Natural killer cell (primary cell): ENCODE measurements around the gene PLIN4. TPM values are rescaled to one million over a fixed set of nuclear protein-coding genes. Genes with fewer than 3 reads are reported as not detected.

Experiments used
- ATAC-seq, 3 donors: fragments of 150-1000 bp in 2 of 3; fragments of 200-7000 bp in 1 of 3; cut with Tn5 transposase; 1 replicate in 1 of 3; 2 replicates in 2 of 3; pipeline ENCODE4 v1.10.0; 2021; ENCODE audit warnings: mild to moderate bottlenecking in 2 of 3, moderate library complexity in 2 of 3
- DNase-seq, 2 donors: peaks; one replicate each; pipeline versions ENCODE4 v3.0.0 to v3.0.0-alpha.2; 2013 to 2021; ENCODE audit warnings: mixed read lengths in 1 of 2
- H3K27ac ChIP-seq: one replicate; pipeline ENCODE4 v1.5.1; 2013; ENCODE audit warnings: mild to moderate bottlenecking, low read length
- H3K27me3 ChIP-seq: one replicate; pipeline ENCODE4 v1.6.1; 2013; ENCODE audit warnings: low read length; ENCODE audit not compliant: control insufficient read depth, insufficient read depth
- H3K36me3 ChIP-seq: one replicate; pipeline ENCODE4 v1.6.1; 2013; ENCODE audit warnings: low read length; ENCODE audit not compliant: control insufficient read depth, insufficient read depth
- H3K4me1 ChIP-seq: one replicate; pipeline ENCODE4 v1.6.1; 2013; ENCODE audit warnings: low read length; ENCODE audit not compliant: control insufficient read depth, insufficient read depth
- H3K4me3 ChIP-seq: one replicate; pipeline ENCODE4 v1.5.1; 2013; ENCODE audit warnings: low read length
- H3K9me3 ChIP-seq: one replicate; pipeline ENCODE4 v1.6.1; 2013; ENCODE audit warnings: low read length; ENCODE audit not compliant: control insufficient read depth, insufficient read depth
- H3K27ac Mint-ChIP-seq, 2 donors: one replicate each; pipeline ENCODE4 v1.8.0; 2022; ENCODE audit warnings: mild to moderate bottlenecking in 2 of 2, mixed read lengths in 2 of 2, moderate library complexity in 1 of 2
- H3K27me3 Mint-ChIP-seq, 2 donors: one replicate each; pipeline ENCODE4 v1.8.0; 2022; ENCODE audit warnings: low read depth in 2 of 2, mixed read lengths in 2 of 2
- H3K36me3 Mint-ChIP-seq: one replicate; pipeline ENCODE4 v1.8.0; 2022; ENCODE audit warnings: mixed read lengths
- H3K4me1 Mint-ChIP-seq, 2 donors: one replicate each; pipeline ENCODE4 v1.8.0; 2022; ENCODE audit warnings: mixed read lengths in 2 of 2
- H3K4me3 Mint-ChIP-seq: one replicate; pipeline ENCODE4 v1.8.0; 2022; ENCODE audit warnings: mild to moderate bottlenecking, moderate library complexity, mixed read lengths
- H3K9me3 Mint-ChIP-seq, 2 donors: one replicate each; pipeline ENCODE4 v1.8.0; 2022; ENCODE audit warnings: mixed read lengths in 2 of 2
- CTCF ChIP-seq: fragments of 200-600 bp; IDR thresholded peaks from one replicate; pipeline ENCODE4 v1.8.0; 2022; ENCODE audit warnings: antibody characterized with exemption
- WGBS: methylation state at CpG from one replicate; pipeline ENCODE4 v1.1.7; 2013; ENCODE audit warnings: missing lambda C conversion rate; ENCODE audit not compliant: insufficient coverage; 5-methylcytosine and 5-hydroxymethylcytosine counted together
- intact Hi-C: fragments of 100-400 bp; cut with micrococcal nuclease; formaldehyde crosslinking; loops from one replicate; pipeline ENCODE4 v1.14.2; 2022
- total RNA-seq, 4 donors: library from RNA; stranded (reverse); fragments of 120-200 nt in 1 of 4; gene quantifications; one replicate each; pipeline versions ENCODE4 v1.2.3 to v1.2.4, GENCODE V29; 2013 to 2022

PLIN4 gene
- total RNA-seq, 3 donors from 2014 or later (not counting 1 experiment from before 2014, with no cell fraction given) = 0.33 TPM; not detected in 2

DNA sequence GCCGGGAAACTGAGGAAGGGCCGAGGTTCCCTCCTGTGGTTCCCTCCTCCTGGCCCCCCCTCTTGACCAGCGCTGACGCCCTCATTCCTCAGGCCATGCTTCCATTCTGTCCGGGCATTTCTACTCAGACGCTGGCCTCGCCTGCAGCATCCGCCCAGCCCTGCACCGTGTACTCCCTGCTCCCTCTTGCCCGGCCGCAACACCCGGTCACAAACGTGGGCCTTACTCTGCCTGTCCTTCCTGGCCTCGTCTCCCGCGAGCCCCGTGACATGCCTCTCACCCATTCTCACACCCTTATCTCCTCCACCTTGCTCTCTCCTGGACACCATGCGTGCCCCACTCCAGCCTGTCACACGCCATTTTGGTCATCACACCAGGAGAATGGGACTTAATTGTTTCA is 34.9 kb downstream of the PLIN4 start:
- Mint-ChIP-seq H3K27me3 (no peaks in the 10 kb centered on the region), H3K4me1 (no peaks in the 10 kb centered on the region), H3K27ac (no peak overlapping the region), H3K4me3 (no peak overlapping the region), H3K36me3 (no peaks in the 10 kb centered on the region), H3K9me3 (no peaks in the 10 kb centered on the region)
- H3K4me3 ChIP-seq = no peak overlapping the region
- ATAC-seq (no peak), DNase-seq (no peak)
- no peaks in the 10 kb centered on the region for H3K4me1 ChIP-seq
- no peak for TF ChIP-seq CTCF
- no peaks in the 10 kb centered on the region for H3K27me3 ChIP-seq
- intact Hi-C loops = no loop called here
- 95% methylated on average over 19 of the region's 19 CpGs for WGBS
- no peaks in the 10 kb centered on the region for H3K9me3 ChIP-seq
- H3K36me3 ChIP-seq = peaks cover 1% of the 10 kb centered on the region
- no peak overlapping the region for H3K27ac ChIP-seq

- Histone ChIP-seq H3K27me3 (no peaks in the 10 kb centered on the region), H3K36me3 (no peaks in the 10 kb centered on the region), H3K27ac (no peak overlapping the region), H3K9me3 (no peaks in the 10 kb centered on the region), H3K4me3 (no peak overlapping the region), H3K4me1 (no peaks in the 10 kb centered on the region)
- 96% methylated on average over 35 of the region's 35 CpGs for WGBS
- DNase-seq (no peak), ATAC-seq (no peak)
- H3K4me1 Mint-ChIP-seq = no peaks in the 10 kb centered on the region
- no peak for TF ChIP-seq CTCF
- H3K4me3 Mint-ChIP-seq = no peak overlapping the region
- no peaks in the 10 kb centered on the region for H3K9me3 Mint-ChIP-seq
- intact Hi-C loops = no loop called here
- H3K36me3 Mint-ChIP-seq = no peaks in the 10 kb centered on the region
- H3K27me3 Mint-ChIP-seq = no peaks in the 10 kb centered on the region
- no peak overlapping the region for H3K27ac Mint-ChIP-seq
Measured at GRCh38 chr19:4482721-4483364, 35.4 kb downstream of the PLIN4 start.

DNA sequence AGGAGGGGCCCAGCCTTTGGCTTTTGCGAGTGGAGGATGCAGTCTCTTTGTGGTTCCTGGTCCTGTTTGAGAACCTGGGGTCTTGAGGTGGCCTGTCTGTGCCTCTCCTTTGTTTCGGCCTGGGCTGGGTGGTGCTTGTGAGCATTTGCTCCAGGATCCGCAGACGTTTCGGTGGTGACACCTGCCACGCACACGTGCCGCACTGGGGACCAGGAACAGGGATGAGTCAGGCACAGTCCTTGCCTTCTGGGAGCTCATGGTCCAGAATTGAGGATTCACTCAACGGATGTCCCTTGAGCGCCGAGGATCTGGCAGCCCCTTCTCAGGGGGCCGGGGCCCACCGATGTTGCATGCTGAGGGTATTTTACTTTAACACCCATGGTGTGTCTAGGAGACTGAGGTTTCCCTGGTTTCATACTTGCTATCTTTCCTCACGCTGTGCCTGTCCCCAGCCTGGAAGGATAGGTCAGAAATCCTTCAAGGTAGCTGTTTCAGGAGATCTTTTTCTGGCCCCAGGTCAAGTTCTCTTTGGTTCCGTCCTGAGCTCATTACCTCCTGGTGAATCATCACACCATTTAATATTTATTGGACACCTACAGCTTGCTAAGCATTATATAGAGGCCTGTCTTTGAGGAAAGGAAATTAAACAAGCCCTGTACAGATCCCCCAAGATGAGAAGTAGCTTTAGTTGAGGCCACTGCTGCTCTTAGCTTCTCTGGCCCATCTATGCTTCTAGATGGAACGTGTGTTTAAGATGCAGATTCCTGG is 41.1 kb downstream of the PLIN4 start:
- Mint-ChIP-seq H3K27me3 (no peaks in the 10 kb centered on the region), H3K4me1 (peaks cover 14 to 20% of the 10 kb centered on the region in 2 donors), H3K36me3 (no peaks in the 10 kb centered on the region), H3K27ac (no peak overlapping the region), H3K9me3 (no peaks in the 10 kb centered on the region), H3K4me3 (no peak overlapping the region)
- WGBS = 91% methylated on average over 16 of the region's 16 CpGs
- Histone ChIP-seq H3K36me3 (peaks cover 11% of the 10 kb centered on the region), H3K4me3 (no peak overlapping the region), H3K27me3 (no peaks in the 10 kb centered on the region), H3K27ac (no peak overlapping the region), H3K9me3 (no peaks in the 10 kb centered on the region), H3K4me1 (peaks cover 24% of the 10 kb centered on the region)
- intact Hi-C loops = no loop called here
- no peak for TF ChIP-seq CTCF
- no peak for DNase-seq
- no peak for ATAC-seq
